Measurements from ENCODE around the gene DENND2A.
"Not testable (repeated sequence)": the region's sequence is repeated elsewhere in the genome, so short reads cannot be mapped to it uniquely, and the experiment has no call there.

DENND2A gene

DNA sequence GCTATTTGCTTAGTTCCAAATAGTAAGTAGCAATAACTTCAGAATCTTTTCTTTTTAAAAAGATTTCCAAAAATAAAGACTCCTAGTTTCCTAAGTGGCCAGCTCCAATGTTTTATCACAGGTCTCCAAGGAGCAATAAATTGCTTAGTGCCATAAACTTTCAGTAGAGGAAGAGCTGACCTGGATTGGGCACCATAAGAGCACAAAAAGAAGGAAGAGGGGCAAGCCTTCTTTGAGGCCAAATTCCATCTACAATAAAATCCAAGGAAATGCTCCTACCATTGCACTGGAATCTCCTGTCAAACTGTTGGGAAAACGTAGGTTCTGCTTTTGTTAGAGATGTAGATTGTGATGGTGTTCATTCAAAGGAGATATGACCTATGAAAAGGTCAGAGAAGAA, 64.0 kb downstream of the DENND2A start:
- TF ChIP-seq JUND (IDR thresholded peaks at IDR 0.05; ENCODE audit: low read depth), result no peak
- DNase-seq (ENCODE audit: low read depth in 1 of 2, low spot score in 1 of 2), result no peak
- in situ Hi-C loops (cut with HindIII; ENCODE audit: low pct_unique_long_range_greater_than_20kb, low sequenced_read_pairs), result no loop called here

DNA sequence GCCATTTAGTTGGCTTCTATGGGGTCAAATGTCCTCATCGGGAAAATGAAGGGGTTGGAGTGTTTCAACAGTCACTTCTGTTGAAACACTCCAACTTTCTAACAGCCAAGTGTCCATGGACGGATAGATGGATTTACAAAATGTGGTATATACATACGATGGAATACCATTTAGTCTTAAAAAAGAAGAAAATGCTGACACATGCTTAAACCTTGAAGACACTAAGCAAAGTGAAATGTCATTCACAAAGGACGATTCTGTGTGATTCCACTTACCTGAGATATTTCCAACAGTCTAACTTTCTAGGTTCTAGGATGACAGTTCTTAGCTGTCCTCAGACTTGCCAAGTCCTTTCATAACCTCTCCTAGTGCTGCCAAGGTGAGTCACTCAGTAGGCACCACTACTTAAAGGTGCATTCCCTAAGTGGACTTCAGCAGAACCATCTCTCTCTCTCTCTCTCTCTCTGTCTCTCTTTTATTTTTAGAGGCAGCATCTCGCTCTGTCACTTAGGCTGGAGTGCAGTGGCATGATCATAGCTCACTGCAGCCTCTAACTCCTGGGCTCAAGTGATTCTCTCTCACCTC, 69.0 kb downstream of the DENND2A start:
- in situ Hi-C loops (cut with HindIII; ENCODE audit: low pct_unique_long_range_greater_than_20kb, low sequenced_read_pairs), result no loop called here
- TF ChIP-seq JUND (IDR thresholded peaks at IDR 0.05; ENCODE audit: low read depth), result no peak
- peak in 1 of 2 experiments; percentile 10 for DNase-seq (ENCODE audit: low read depth in 1 of 2, low spot score in 1 of 2)

DNA sequence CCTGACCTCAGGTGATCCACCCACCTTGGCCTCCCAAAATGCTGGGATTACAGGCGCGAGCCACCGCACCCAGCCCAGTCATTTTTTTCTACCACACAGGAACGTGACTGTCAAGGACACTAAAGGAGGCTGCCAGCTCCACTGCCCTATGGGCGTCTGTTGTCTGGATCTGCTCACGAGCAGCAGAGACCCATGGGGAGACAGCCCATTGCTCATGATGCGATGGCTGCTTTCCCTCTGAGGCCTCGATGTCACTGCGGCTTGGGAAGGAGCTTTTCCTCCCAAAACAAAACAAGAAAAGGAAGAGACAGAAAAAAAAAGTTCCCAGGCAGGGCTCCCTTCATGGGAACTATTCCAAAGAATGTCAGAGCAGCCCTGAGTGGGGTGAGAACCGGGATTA, 70.5 kb downstream of the DENND2A start:
- no peak for DNase-seq (ENCODE audit: low read depth in 1 of 2, low spot score in 1 of 2)
- no peak for TF ChIP-seq JUND (IDR thresholded peaks at IDR 0.05; ENCODE audit: low read depth)
- in situ Hi-C loops (cut with HindIII; ENCODE audit: low pct_unique_long_range_greater_than_20kb, low sequenced_read_pairs), result no loop called here

DNA sequence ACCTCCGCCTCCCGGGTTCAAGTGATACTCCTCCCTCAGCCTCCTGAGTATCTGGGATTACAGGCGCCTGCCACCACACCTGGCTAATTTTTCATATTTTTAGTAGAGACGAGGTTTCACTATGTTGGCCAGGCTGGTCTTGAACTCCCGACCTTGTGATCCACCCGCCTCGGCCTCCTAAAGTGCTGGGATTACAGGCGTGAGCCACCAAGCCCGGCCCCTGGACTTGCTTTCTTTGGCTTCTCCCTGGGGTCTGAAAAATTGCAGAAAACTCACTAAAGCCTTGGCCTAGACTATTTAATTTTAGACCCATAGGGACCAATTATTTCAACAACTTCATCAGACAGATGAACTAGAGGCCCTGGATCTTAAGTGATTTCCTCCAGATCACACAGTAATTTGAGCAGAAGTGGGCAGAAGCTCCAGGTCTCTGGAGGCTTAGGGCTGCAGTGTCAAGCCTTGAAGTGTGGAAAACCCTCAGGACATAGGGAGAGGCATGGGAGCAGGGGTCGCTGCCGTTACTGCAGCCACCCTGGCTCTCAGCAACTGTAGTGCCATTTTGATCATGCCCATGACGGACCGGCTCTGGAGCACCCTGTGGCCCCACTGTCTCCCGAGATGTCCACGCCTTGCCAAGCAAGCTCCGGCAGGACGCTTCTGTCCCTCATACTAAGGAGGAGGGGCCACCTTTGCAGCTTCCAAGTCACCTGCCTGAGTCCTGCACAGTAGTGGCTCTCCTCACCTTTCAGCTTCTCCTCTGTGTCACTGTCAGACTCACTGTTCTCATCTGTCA, 72.4 kb downstream of the DENND2A start:
- DNase-seq (ENCODE audit: low read depth in 1 of 2, low spot score in 1 of 2), result no peak
- in situ Hi-C loops (cut with HindIII; ENCODE audit: low pct_unique_long_range_greater_than_20kb, low sequenced_read_pairs), result no loop called here
- no peak for TF ChIP-seq JUND (IDR thresholded peaks at IDR 0.05; ENCODE audit: low read depth)

DNA sequence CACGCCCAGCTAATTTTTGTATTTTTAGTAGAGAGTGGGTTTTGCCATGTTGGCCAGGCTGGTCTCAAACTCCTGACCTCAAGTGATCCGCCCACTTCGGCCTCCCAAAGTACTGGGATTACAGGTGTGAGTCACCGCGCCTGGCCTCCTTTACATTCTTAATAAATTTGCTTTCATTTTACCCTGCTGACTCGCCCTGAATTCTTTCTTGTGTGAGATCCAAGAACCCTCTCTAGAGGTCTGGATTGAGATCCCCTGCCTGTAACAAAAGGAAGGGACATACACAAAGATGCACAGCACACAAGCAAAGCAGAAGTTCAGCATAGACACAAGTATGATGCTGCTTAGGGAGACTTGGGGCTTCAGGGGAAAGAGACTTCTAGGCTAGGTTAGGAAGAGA, 74.4 kb downstream of the DENND2A start:
- DNase-seq (ENCODE audit: low read depth in 1 of 2, low spot score in 1 of 2); in situ Hi-C loops (cut with HindIII; ENCODE audit: low pct_unique_long_range_greater_than_20kb, low sequenced_read_pairs): not testable (repeated sequence)

DNA sequence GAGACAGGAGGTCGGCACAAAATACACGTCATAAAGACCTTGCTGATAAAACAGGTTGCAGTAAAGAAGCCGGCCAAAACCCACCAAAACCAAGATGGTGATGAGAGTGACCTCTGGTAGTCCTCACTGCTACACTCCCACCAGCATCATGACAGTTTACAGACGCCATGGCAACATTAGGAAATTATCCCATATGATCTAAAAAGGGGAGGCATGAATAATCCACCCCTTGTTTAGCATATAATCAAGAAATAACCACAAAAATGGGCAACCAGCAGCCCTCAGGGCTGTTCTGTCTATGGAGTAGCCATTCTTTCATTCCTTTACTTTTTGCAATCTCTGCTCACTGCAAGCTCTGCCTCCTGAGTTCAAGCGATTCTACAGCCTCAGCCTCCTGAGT, 74.9 kb downstream of the DENND2A start:
- in situ Hi-C loops (cut with HindIII; ENCODE audit: low pct_unique_long_range_greater_than_20kb, low sequenced_read_pairs); DNase-seq (ENCODE audit: low read depth in 1 of 2, low spot score in 1 of 2): not testable (repeated sequence)

DNA sequence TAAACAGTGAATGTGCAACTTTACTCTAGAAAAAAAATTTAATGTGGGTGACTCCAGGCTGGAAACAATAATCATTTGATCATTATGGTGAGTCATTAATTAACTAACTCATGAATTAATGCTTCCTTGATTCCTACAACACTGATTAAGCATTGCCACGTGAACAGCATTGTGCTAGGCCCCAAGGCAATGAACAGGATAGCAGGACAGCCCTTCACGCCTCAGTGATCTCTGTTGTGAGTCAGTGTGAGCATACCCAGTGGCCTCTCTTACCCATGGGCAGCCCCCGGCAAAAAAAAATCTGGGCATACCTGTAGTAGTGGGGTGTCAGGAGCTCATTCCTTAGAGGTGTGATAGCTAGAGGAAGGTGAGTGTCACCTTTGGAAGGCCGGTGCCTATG, 76.0 kb downstream of the DENND2A start:
- TF ChIP-seq JUND (IDR thresholded peaks at IDR 0.05; ENCODE audit: low read depth), result no peak
- in situ Hi-C loops (cut with HindIII; ENCODE audit: low pct_unique_long_range_greater_than_20kb, low sequenced_read_pairs), result no loop called here
- no peak for DNase-seq (ENCODE audit: low read depth in 1 of 2, low spot score in 1 of 2)

DNA sequence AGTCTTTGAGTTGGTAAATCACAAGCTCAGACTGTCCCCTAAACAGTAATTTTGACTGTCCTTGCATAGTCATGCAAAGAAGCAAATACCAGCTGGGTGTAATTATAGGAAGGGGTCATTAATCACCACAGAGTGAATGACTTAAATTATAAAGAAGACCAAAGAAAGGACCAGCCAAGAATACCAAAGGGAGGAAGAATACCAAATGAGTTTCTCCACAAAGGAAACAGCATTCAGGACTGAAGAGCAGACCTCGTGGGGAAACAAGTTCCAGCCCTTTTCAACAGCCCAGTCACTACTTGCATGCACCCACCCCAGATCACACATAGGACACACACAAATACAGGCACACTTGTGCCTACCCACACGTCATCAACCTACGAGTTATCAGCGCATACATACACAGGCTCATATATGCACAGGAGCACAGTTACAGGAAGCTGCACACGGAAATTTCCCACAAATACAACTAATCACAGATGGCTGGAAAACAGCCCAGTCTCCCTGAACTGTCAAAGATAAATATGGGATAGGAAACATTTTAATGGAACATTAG, 77.6 kb downstream of the DENND2A start:
- no peak for DNase-seq (ENCODE audit: low read depth in 1 of 2, low spot score in 1 of 2)
- in situ Hi-C loops (cut with HindIII; ENCODE audit: low pct_unique_long_range_greater_than_20kb, low sequenced_read_pairs), result no loop called here
- no peak for TF ChIP-seq JUND (IDR thresholded peaks at IDR 0.05; ENCODE audit: low read depth)

DNA sequence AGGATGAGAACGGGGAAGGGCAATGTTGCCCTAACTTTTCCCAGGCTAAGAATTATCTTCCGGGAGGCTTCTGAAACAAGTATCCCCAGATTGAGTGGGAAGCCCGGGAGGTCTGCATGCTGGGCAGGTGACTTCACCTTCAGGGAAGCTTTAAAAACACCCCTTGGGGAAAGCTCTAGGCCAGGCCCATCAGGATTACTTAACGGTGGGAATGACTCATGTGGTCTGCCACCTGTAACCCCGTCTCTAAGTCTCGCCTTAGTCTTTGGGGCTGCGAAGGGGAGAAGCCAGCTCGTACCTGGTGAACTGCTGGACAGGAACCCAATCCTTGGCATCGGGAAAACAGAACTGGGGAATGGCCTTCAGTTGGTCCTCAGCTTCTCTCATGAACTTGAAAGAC, 81.2 kb downstream of the DENND2A start:
- in situ Hi-C loops (cut with HindIII; ENCODE audit: low pct_unique_long_range_greater_than_20kb, low sequenced_read_pairs), result no loop called here
- no peak for DNase-seq (ENCODE audit: low read depth in 1 of 2, low spot score in 1 of 2)
- no peak for TF ChIP-seq JUND (IDR thresholded peaks at IDR 0.05; ENCODE audit: low read depth)

DNA sequence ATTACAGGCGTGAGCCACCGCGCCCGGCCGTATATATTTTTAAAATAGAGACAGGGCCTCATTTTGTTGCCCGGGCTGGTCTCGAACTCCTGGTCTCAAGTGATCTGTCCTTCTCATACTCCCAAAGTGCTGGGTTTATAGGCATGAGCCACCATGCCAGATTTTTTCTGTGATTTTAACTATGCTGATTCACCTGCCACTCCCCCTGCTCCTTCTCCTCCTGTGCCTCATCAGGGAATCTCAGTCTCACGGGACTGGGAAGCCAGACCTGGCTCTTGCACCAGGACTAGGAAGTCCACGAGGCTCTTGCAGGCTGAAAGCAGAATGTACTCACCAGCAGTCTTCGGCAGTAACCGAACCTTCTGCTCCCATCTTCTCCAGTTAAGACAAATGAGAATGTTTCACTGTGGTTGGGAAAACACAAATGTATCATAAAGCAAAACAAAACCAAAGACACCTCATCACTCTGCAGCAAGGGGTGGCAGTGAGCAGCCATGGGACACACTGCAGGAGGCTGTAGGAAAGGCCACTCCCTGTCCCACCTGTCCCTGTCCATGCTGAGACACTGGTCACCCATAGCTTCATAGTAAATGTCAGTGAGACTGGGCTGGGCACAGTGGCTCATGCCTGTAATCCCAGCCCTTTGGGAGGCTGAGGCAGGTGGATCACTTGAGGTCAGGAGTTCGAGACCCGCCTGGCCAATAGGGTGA, 82.6 kb downstream of the DENND2A start:
- TF ChIP-seq JUND (IDR thresholded peaks at IDR 0.05; ENCODE audit: low read depth), result no peak
- in situ Hi-C loops (cut with HindIII; ENCODE audit: low pct_unique_long_range_greater_than_20kb, low sequenced_read_pairs), result no loop called here
- DNase-seq (ENCODE audit: low read depth in 1 of 2, low spot score in 1 of 2), result no peak

DNA sequence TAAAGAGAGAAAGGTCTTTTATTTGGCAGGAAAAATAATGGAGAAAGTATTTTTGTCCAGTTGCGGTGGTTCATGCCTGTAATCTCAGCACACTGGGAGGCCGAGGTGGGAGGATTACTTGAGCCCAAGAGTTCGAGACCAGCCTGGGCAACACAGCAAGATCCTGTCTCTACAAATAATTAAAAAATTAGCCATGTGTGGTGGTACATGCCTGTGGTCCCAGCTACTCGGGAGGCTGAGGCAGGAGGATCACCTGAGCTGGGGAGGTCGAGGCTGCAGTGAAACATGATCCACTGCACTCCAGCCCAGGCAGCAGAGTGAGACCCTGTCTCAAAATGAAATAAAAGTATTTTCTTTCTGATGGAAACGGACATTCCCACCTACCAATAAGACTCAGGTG, 83.5 kb downstream of the DENND2A start:
- in situ Hi-C loops (cut with HindIII; ENCODE audit: low pct_unique_long_range_greater_than_20kb, low sequenced_read_pairs), result no loop called here
- no peak for TF ChIP-seq JUND (IDR thresholded peaks at IDR 0.05; ENCODE audit: low read depth)
- no peak for DNase-seq (ENCODE audit: low read depth in 1 of 2, low spot score in 1 of 2)

DNA sequence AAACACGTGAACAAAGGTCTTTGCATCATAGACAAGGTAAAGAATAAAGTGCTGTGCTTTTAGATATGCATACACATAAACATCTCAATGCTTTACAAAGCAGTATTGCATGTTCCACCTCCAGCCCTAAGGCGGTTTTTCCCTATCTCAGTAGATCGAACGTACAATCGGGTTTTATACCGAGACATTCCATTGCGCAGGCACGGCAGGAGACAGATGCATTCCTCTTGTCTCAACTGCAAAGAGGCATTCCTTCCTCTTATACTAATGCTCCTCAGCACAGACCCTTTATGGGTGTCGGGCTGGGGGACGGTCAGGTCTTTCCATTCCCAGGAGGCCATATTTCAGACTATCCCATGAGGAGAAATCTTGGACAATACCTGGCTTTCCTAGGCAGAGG, 87.4 kb downstream of the DENND2A start:
- in situ Hi-C loops (cut with HindIII; ENCODE audit: low pct_unique_long_range_greater_than_20kb, low sequenced_read_pairs); DNase-seq (ENCODE audit: low read depth in 1 of 2, low spot score in 1 of 2): not testable (repeated sequence)

DNA sequence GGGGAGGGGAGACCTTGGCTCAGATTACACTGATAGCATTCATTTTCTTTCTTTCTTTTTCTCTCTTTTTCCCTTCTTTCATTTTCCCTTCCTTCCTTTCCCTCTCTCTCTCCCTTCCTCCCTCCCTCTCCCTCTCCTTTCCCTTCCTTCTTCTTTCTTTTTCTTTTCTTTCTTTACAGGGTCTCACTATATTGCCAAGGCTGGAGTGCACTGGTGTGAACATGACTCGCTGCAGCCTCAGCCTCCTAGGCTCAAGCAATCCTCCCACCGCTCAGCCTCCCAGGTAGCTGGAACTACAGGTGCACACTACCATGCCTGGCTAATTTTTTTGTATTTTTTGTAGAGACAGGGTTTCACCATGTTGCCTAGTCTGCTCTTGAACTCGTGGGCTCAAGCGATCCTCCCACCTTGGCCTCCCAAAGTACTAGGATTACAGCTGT, 88.4 kb downstream of the DENND2A start:
- no peak for DNase-seq (ENCODE audit: low read depth in 1 of 2, low spot score in 1 of 2)
- no peak for TF ChIP-seq JUND (IDR thresholded peaks at IDR 0.05; ENCODE audit: low read depth)
- in situ Hi-C loops (cut with HindIII; ENCODE audit: low pct_unique_long_range_greater_than_20kb, low sequenced_read_pairs), result no loop called here
